HepG2 (cell line): ENCODE results near the gene NNAT. TPM values are rescaled to one million over a fixed set of nuclear protein-coding genes. Genes with fewer than 3 reads are reported as not detected.

Experiments used
- BHLHE40 ChIP-seq: IDR thresholded peaks from 2 replicates; pipeline ENCODE4 v1.6.1; 2011; ENCODE audit warnings: low read length, improper control_type of control experiment
- CEBPG ChIP-seq: IDR thresholded peaks from 2 replicates; pipeline ENCODE4 v1.6.1; 2016
- CREB1 ChIP-seq, 2 experiments: fragments of 450-650 bp in 1 of 2; IDR thresholded peaks; 2 replicates each; pipeline ENCODE4 v1.6.1; 2016 to 2017; ENCODE audit warnings: control low read depth in 1 of 2, mild to moderate bottlenecking in 1 of 2, missing compliant biosample characterization in 1 of 2, missing genetic modification characterization in 1 of 2
- DMTF1 ChIP-seq: sonication (generic); formaldehyde crosslinking; IDR thresholded peaks from 2 replicates; pipeline ENCODE4 v1.4.0; 2020; ENCODE audit warnings: mild to moderate bottlenecking, missing genetic modification reagents
- FOXA3 ChIP-seq: IDR thresholded peaks from 2 replicates; pipeline ENCODE4 v1.6.1; 2016; ENCODE audit warnings: missing genetic modification reagents, missing compliant biosample characterization
- GATAD2A ChIP-seq: IDR thresholded peaks from 2 replicates; pipeline ENCODE4 v1.6.1; 2016
- HHEX ChIP-seq: IDR thresholded peaks from 2 replicates; pipeline ENCODE4 v1.6.1; 2016; ENCODE audit warnings: control low read depth
- HOMEZ ChIP-seq: IDR thresholded peaks from 2 replicates; pipeline ENCODE4 v1.6.1; 2016; ENCODE audit warnings: low read depth
- IRF2 ChIP-seq: IDR thresholded peaks from 2 replicates; pipeline ENCODE4 v1.6.1; 2018; ENCODE audit warnings: missing genetic modification reagents, missing compliant biosample characterization
- JARID2 ChIP-seq: sonication (generic); formaldehyde crosslinking; IDR thresholded peaks from 2 replicates; pipeline ENCODE4 v1.8.1; 2023; ENCODE audit warnings: missing genetic modification reagents, inconsistent platforms; ENCODE audit not compliant: insufficient replicate concordance
- MLX ChIP-seq: IDR thresholded peaks from 2 replicates; pipeline ENCODE4 v1.6.1; 2016
- MTF1 ChIP-seq: sonication (generic); formaldehyde crosslinking; IDR thresholded peaks from 2 replicates; pipeline ENCODE4 v1.5.0; 2020; ENCODE audit warnings: missing genetic modification reagents
- NR2F1 ChIP-seq, 2 experiments: fragments of 450-650 bp in 1 of 2; formaldehyde crosslinking in 1 of 2; IDR thresholded peaks; 2 replicates each; pipeline versions ENCODE4 v1.5.0 to v1.6.1; 2016 to 2020; ENCODE audit warnings: mild to moderate bottlenecking in 1 of 2, missing compliant biosample characterization in 1 of 2, missing genetic modification reagents in 1 of 2, moderate library complexity in 1 of 2
- SKI ChIP-seq: fragments of 450-650 bp; IDR thresholded peaks from one replicate; pipeline ENCODE4 v1.6.1; 2018; ENCODE audit warnings: mild to moderate bottlenecking; ENCODE audit not compliant: partially characterized antibody
- STAT5B ChIP-seq: sonication (generic); formaldehyde crosslinking; IDR thresholded peaks from 2 replicates; pipeline ENCODE4 v1.4.0; 2020; ENCODE audit warnings: missing genetic modification reagents
- TEAD3 ChIP-seq: optimal IDR thresholded peaks from 2 replicates; pipeline ENCODE3; 2016; ENCODE audit warnings: borderline replicate concordance
- TFE3 ChIP-seq: IDR thresholded peaks from 2 replicates; pipeline ENCODE4 v1.6.1; 2016
- THAP8 ChIP-seq: sonication (generic); formaldehyde crosslinking; IDR thresholded peaks from 2 replicates; pipeline ENCODE4 v1.5.1; 2020; ENCODE audit warnings: missing genetic modification reagents, mild to moderate bottlenecking, borderline replicate concordance
- TP53 ChIP-seq: sonication (generic); formaldehyde crosslinking; conservative IDR thresholded peaks from 2 replicates; pipeline ENCODE4 v1.4.0; 2020; ENCODE audit warnings: missing genetic modification reagents
- ZNF20 ChIP-seq: sonication (generic); formaldehyde crosslinking; IDR thresholded peaks from 2 replicates; pipeline ENCODE4 v1.4.0; 2020; ENCODE audit warnings: mild to moderate bottlenecking, moderate library complexity, missing genetic modification reagents
- ZNF274 ChIP-seq: sonication (generic); formaldehyde crosslinking; IDR thresholded peaks from 2 replicates; pipeline ENCODE4 v1.5.1; 2020; ENCODE audit warnings: mild to moderate bottlenecking, missing genetic modification reagents
- ZNF644 ChIP-seq: IDR thresholded peaks from 2 replicates; pipeline ENCODE4 v1.6.1; 2016; ENCODE audit warnings: low read depth
- ZNF766 ChIP-seq: sonication (generic); formaldehyde crosslinking; IDR thresholded peaks from 2 replicates; pipeline ENCODE4 v1.5.0; 2020; ENCODE audit warnings: missing genetic modification reagents, borderline replicate concordance
- ZSCAN21 ChIP-seq: sonication (generic); formaldehyde crosslinking; IDR thresholded peaks from 2 replicates; pipeline ENCODE4 v1.8.0; 2022; ENCODE audit warnings: mild to moderate bottlenecking, missing genetic modification reagents, moderate library complexity, borderline replicate concordance
- polyA plus RNA-seq, 8 experiments: library from polyadenylated mRNA; depleted of rRNA in 3 of 8; stranded (reverse) in 7 of 8; unstranded in 1 of 8; fragments of >200 nt; fragmentation: Illumina TruSeq in 4 of 8; extraction: Trizol in 4 of 8; gene quantifications; 2 replicates each; pipeline versions ENCODE4 v1.2.1 to v1.2.3, GENCODE V29; 2011 to 2016; ENCODE audit warnings: low read depth in 4 of 8, missing spikeins in 1 of 8, mixed read lengths in 1 of 8; ENCODE audit not compliant: insufficient read depth in 1 of 8
- total RNA-seq, 5 experiments: library from RNA; depleted of rRNA; stranded (reverse); fragments of >200 nt; fragmentation: Illumina TruSeq; extraction: Trizol; gene quantifications; 2 replicates each; pipeline ENCODE4 v1.2.3, GENCODE V29; 2016; ENCODE audit warnings: low read depth in 1 of 5

NNAT gene
- total and polyA plus RNA-seq, 2 of the 13 experiments (the other 11 are each of a cell fraction or from before 2014, with no cell fraction given): not detected

- TF ChIP-seq ZNF274: no peak
- TF ChIP-seq JARID2: no peak
- TF ChIP-seq DMTF1 (CRISPR knock-in tag): no peak
- TF ChIP-seq FOXA3 (CRISPR knock-in tag): peak; percentile 51; the same call in 1 of the 2 replicates
- TF ChIP-seq ZNF20 (CRISPR knock-in tag): no peak
- peak; percentile 61; the same call in 1 of the 2 replicates for TF ChIP-seq ZNF644 (CRISPR knock-in tag)
- TF ChIP-seq BHLHE40: peak; percentile 77
- TF ChIP-seq ZSCAN21: peak; percentile 25; the same call in 1 of the 2 replicates
- no peak for TF ChIP-seq THAP8
- peak; percentile 48; the same call in 1 of the 2 replicates for TF ChIP-seq HOMEZ (CRISPR knock-in tag)
- peak; percentile 49 for TF ChIP-seq CREB1 (IDR thresholded peaks at IDR 0.05)
- TF ChIP-seq CREB1 (CRISPR knock-in tag; IDR thresholded peaks at IDR 0.05): no peak
- no peak for TF ChIP-seq MTF1 (CRISPR knock-in tag)
- peak; percentile 81 for TF ChIP-seq TEAD3 (CRISPR knock-in tag)
- no peak for TF ChIP-seq STAT5B (CRISPR knock-in tag)
- TF ChIP-seq TFE3 (CRISPR knock-in tag): peak; percentile 96
- 0 out of 2 replicates have a peak, but pooled peaks have one; percentile 18 for TF ChIP-seq CEBPG (CRISPR knock-in tag)
- peak in 1 of 2 experiments; percentile 73; a peak in 1 of 4 replicates for TF ChIP-seq NR2F1 (CRISPR knock-in tag; IDR thresholded peaks at IDR 0.05)
- TF ChIP-seq IRF2 (CRISPR knock-in tag): 0 out of 2 replicates have a peak, but pooled peaks have one; percentile 13
- TF ChIP-seq ZNF766 (CRISPR knock-in tag): no peak
- peak; percentile 41 for TF ChIP-seq GATAD2A
- no peak for TF ChIP-seq TP53 (CRISPR knock-in tag)
- TF ChIP-seq HHEX (CRISPR knock-in tag): peak; percentile 62
- TF ChIP-seq MLX (CRISPR knock-in tag): peak; percentile 68
- peak; percentile 9 for TF ChIP-seq SKI
These were observed 21.2 kb downstream of the NNAT start (continued) for GRCh38 chr20:37542281-37542680.
